H9 (cell line): ENCODE measurements around the gene AKT3. TPM values are rescaled to one million over a fixed set of nuclear protein-coding genes. Genes with fewer than 3 reads are reported as not detected.
A peak's percentile ranks its signal among the peaks of the same experiment; 100 is the strongest.

Experiments
- DNase-seq: peaks from one replicate; pipeline ENCODE4 v3.0.0-alpha.2; 2017
- H2AFZ ChIP-seq: one replicate; pipeline ENCODE4 v1.6.1; 2013; ENCODE audit warnings: mild to moderate bottlenecking, low read length, control low read depth, moderate library complexity
- H2AK5ac ChIP-seq: 2 replicates; pipeline ENCODE4 v1.6.1; 2013; ENCODE audit warnings: low read length, control low read depth, mixed read lengths; ENCODE audit not compliant: insufficient read length
- H2BK120ac ChIP-seq: one replicate; pipeline ENCODE4 v1.6.1; 2013; ENCODE audit warnings: low read depth, mild to moderate bottlenecking, low read length, control low read depth, inconsistent platforms; ENCODE audit not compliant: poor library complexity, severe bottlenecking
- H2BK12ac ChIP-seq: 2 replicates; pipeline ENCODE4 v1.6.1; 2013; ENCODE audit warnings: low read length, control low read depth, mixed read lengths, low read depth; ENCODE audit not compliant: insufficient read length
- H2BK15ac ChIP-seq: 2 replicates; pipeline ENCODE4 v1.6.1; 2013; ENCODE audit warnings: low read depth, low read length, control low read depth
- H2BK20ac ChIP-seq: one replicate; pipeline ENCODE4 v1.6.1; 2013; ENCODE audit warnings: low read depth, mild to moderate bottlenecking, low read length, control low read depth, inconsistent platforms; ENCODE audit not compliant: poor library complexity, severe bottlenecking
- H2BK5ac ChIP-seq: 2 replicates; pipeline ENCODE4 v1.6.1; 2013; ENCODE audit warnings: low read length, control low read depth, mixed read lengths; ENCODE audit not compliant: insufficient read length
- H3K14ac ChIP-seq: 2 replicates; pipeline ENCODE4 v1.6.1; 2013; ENCODE audit warnings: low read length, control low read depth; ENCODE audit not compliant: insufficient read depth
- H3K18ac ChIP-seq: 2 replicates; pipeline ENCODE4 v1.6.1; 2013; ENCODE audit warnings: low read depth, mild to moderate bottlenecking, mixed read lengths, low read length, control low read depth; ENCODE audit not compliant: insufficient read length
- H3K23ac ChIP-seq: 2 replicates; pipeline ENCODE4 v1.6.1; 2013; ENCODE audit warnings: low read length, control low read depth, mixed read lengths, low read depth; ENCODE audit not compliant: insufficient read length
- H3K23me2 ChIP-seq: 2 replicates; pipeline ENCODE4 v1.6.1; 2013; ENCODE audit warnings: low read depth, mild to moderate bottlenecking, mixed read lengths, low read length, control low read depth; ENCODE audit not compliant: insufficient read length, poor library complexity, severe bottlenecking
- H3K27ac ChIP-seq: 2 replicates; pipeline ENCODE4 v1.5.1; 2013; ENCODE audit warnings: low read length, control low read depth, mixed read lengths, low read depth; ENCODE audit not compliant: insufficient read length
- H3K27me3 ChIP-seq: 2 replicates; pipeline ENCODE4 v1.6.1; 2013; ENCODE audit warnings: low read length, control low read depth, inconsistent platforms; ENCODE audit not compliant: insufficient read depth
- H3K4ac ChIP-seq: 2 replicates; pipeline ENCODE4 v1.6.1; 2013; ENCODE audit warnings: low read depth, mild to moderate bottlenecking, control low read depth, inconsistent platforms, low read length, moderate library complexity
- H3K4me1 ChIP-seq: 2 replicates; pipeline ENCODE4 v1.6.1; 2013; ENCODE audit warnings: low read length, control low read depth, inconsistent platforms; ENCODE audit not compliant: insufficient read depth
- H3K4me2 ChIP-seq: 2 replicates; pipeline ENCODE4 v1.6.1; 2013; ENCODE audit warnings: low read length, control low read depth, mixed read lengths; ENCODE audit not compliant: insufficient read length, insufficient read depth
- H3K56ac ChIP-seq: 2 replicates; pipeline ENCODE4 v1.6.1; 2013; ENCODE audit warnings: low read depth, mild to moderate bottlenecking, mixed read lengths, low read length, control low read depth; ENCODE audit not compliant: insufficient read length
- H3K79me1 ChIP-seq: 2 replicates; pipeline ENCODE4 v1.6.1; 2013; ENCODE audit warnings: low read depth, mild to moderate bottlenecking, moderate library complexity, low read length, control low read depth, inconsistent platforms; ENCODE audit not compliant: insufficient read depth, poor library complexity, severe bottlenecking
- H3K79me2 ChIP-seq: 2 replicates; pipeline ENCODE4 v1.6.1; 2013; ENCODE audit warnings: low read length, control low read depth, inconsistent platforms; ENCODE audit not compliant: insufficient read depth
- H3K9ac ChIP-seq: 2 replicates; pipeline ENCODE4 v1.6.1; 2013; ENCODE audit warnings: low read length, control low read depth, mixed read lengths; ENCODE audit not compliant: insufficient read length; ENCODE audit errors: extremely low read depth
- H3K9me3 ChIP-seq: one replicate; pipeline ENCODE4 v1.6.1; 2013; ENCODE audit warnings: low read depth, low read length, inconsistent platforms; ENCODE audit not compliant: control insufficient read depth
- H3T11ph ChIP-seq: one replicate; pipeline ENCODE4 v1.6.1; 2013; ENCODE audit warnings: mild to moderate bottlenecking, low read length, control low read depth, inconsistent platforms
- H4K20me1 ChIP-seq: one replicate; pipeline ENCODE4 v1.6.1; 2013; ENCODE audit not compliant: control insufficient read depth, insufficient read length, insufficient read depth
- H4K5ac ChIP-seq: 2 replicates; pipeline ENCODE4 v1.6.1; 2013; ENCODE audit warnings: low read depth, mild to moderate bottlenecking, mixed read lengths, low read length, control low read depth; ENCODE audit not compliant: insufficient read length
- H4K8ac ChIP-seq: replicated peaks from 2 replicates; pipeline ENCODE4 v1.6.1; 2013; ENCODE audit warnings: low read length, control low read depth, mixed read lengths, low read depth; ENCODE audit not compliant: insufficient read length
- H4K91ac ChIP-seq: 2 replicates; pipeline ENCODE4 v1.6.1; 2013; ENCODE audit warnings: low read depth, mild to moderate bottlenecking, moderate library complexity, mixed read lengths, low read length, control low read depth; ENCODE audit not compliant: insufficient read length
- H3K27ac Mint-ChIP-seq, 3 experiments: 2 replicates in 2 of 3; 3 replicates in 1 of 3; pipeline ENCODE4 v1.8.0; 2020 to 2021; ENCODE audit warnings: mixed read lengths in 3 of 3, mild to moderate bottlenecking in 1 of 3, moderate library complexity in 1 of 3
- H3K27me3 Mint-ChIP-seq: 2 replicates; pipeline ENCODE4 v1.8.0; 2021; ENCODE audit warnings: low read depth, mild to moderate bottlenecking, moderate library complexity, mixed read lengths
- H3K36me3 Mint-ChIP-seq, 3 experiments: 2 replicates in 2 of 3; 3 replicates in 1 of 3; pipeline ENCODE4 v1.8.0; 2020 to 2021; ENCODE audit warnings: low read depth in 3 of 3, mixed read lengths in 3 of 3; ENCODE audit not compliant: insufficient read depth in 1 of 3
- H3K4me1 Mint-ChIP-seq, 2 experiments: 2 replicates each; pipeline ENCODE4 v1.8.0; 2020; ENCODE audit warnings: mixed read lengths in 2 of 2
- H3K4me3 Mint-ChIP-seq, 2 experiments: 2 replicates in 1 of 2; 3 replicates in 1 of 2; pipeline ENCODE4 v1.8.0; 2020 to 2021; ENCODE audit warnings: mild to moderate bottlenecking in 2 of 2, mixed read lengths in 2 of 2, moderate library complexity in 1 of 2
- H3K9me3 Mint-ChIP-seq, 2 experiments: 2 replicates in 1 of 2; 3 replicates in 1 of 2; pipeline ENCODE4 v1.8.0; 2020; ENCODE audit warnings: mild to moderate bottlenecking in 2 of 2, mixed read lengths in 2 of 2, moderate library complexity in 1 of 2
- CTCF ChIP-seq: fragments of 200-600 bp; sonication (generic); conservative IDR thresholded peaks from 3 replicates; pipeline ENCODE4 v1.8.0; 2021; ENCODE audit warnings: antibody characterized with exemption, mild to moderate bottlenecking
- WGBS: extraction: QIAGEN DNeasy Blood & Tissue Kit; methylation state at CpG from one replicate; pipeline ENCODE4 v1.1.7; 2013; ENCODE audit warnings: missing lambda C conversion rate, low lambda C conversion rate, mixed read lengths; ENCODE audit not compliant: insufficient read length; ENCODE audit errors: extremely low coverage; 5-methylcytosine and 5-hydroxymethylcytosine counted together
- total RNA-seq: library from RNA; stranded (reverse); gene quantifications from 2 replicates; pipeline ENCODE4 v1.2.1, GENCODE V29; 2021

The AKT3 gene
- total RNA-seq, 1 experiment from 2014 or later, result 27.8 TPM

- no CpG with 5 or more reads among the region's 2 CpGs for WGBS
- H2AK5ac ChIP-seq, result no peak overlapping the region
- peak overlapping the region; percentile 13 for H3K4me2 ChIP-seq
- DNase-seq, result no peak
- no peak overlapping the region for H3K23ac ChIP-seq
- H3K4me3 Mint-ChIP-seq, result no peak overlapping the region
- no peak for TF ChIP-seq CTCF
- peak overlapping the region; percentile 92 for H2BK5ac ChIP-seq
- no peaks in the 10 kb centered on the region for H3K79me1 ChIP-seq
- H3K27ac Mint-ChIP-seq, result peak overlapping the region; percentile 59 to 99 (median 96)
- H3K27me3 ChIP-seq, result no peaks in the 10 kb centered on the region
- no peaks in the 10 kb centered on the region for H4K20me1 ChIP-seq
- peaks cover 7 to 20% (median 15%) of the 10 kb centered on the region in 3 experiments for H3K36me3 Mint-ChIP-seq
- no peaks in the 10 kb centered on the region for H3K23me2 ChIP-seq
- H3K9me3 Mint-ChIP-seq, result peaks cover 5 to 7% of the 10 kb centered on the region in 2 experiments
- no peaks in the 10 kb centered on the region for H3K27me3 Mint-ChIP-seq
- no peak overlapping the region for H2BK12ac ChIP-seq
- H4K91ac ChIP-seq, result no peak overlapping the region
- no peak overlapping the region for H3K56ac ChIP-seq
- H3K4ac ChIP-seq, result no peak overlapping the region
- H3K18ac ChIP-seq, result peak overlapping the region; percentile 30
- H3K79me2 ChIP-seq, result no peaks in the 10 kb centered on the region
- no peak overlapping the region for H4K5ac ChIP-seq
- H2AFZ ChIP-seq, result no peak overlapping the region
- peaks cover 52 to 66% of the 10 kb centered on the region in 2 experiments for H3K4me1 Mint-ChIP-seq
- H2BK20ac ChIP-seq, result no peak overlapping the region
- H3K14ac ChIP-seq, result no peak overlapping the region
- H3K27ac ChIP-seq, result peak overlapping the region; percentile 96
- H4K8ac ChIP-seq, result no peak overlapping the region
- no peaks in the 10 kb centered on the region for H3K9me3 ChIP-seq
- no peak overlapping the region for H3K9ac ChIP-seq
- H2BK120ac ChIP-seq, result peak overlapping the region; percentile 69
- peak overlapping the region; percentile 43 for H3T11ph ChIP-seq
- H2BK15ac ChIP-seq, result no peak overlapping the region
- H3K4me1 ChIP-seq, result peaks cover 16% of the 10 kb centered on the region
Observed at GRCh38 chr1:243740255-243740999, 109.6 kb downstream of the AKT3 start.
